Fibroblast of mammary gland (primary cell): ENCODE data around the gene ADAP2.

Experiments
- DNase-seq: peaks from one replicate; pipeline ENCODE4 v3.0.0-alpha.2; 2010; ENCODE audit warnings: low read depth
- H3K4me3 ChIP-seq: 2 replicates; pipeline ENCODE4 v1.5.1; 2011; ENCODE audit warnings: low read depth, mild to moderate bottlenecking, low read length, moderate library complexity; ENCODE audit not compliant: control insufficient read depth
- TF ChIP-seq, protein P1 (sequence below): conservative IDR thresholded peaks from 2 replicates; pipeline ENCODE4 v1.5.1; 2011; ENCODE audit warnings: low read depth, low read length, inconsistent platforms; ENCODE audit not compliant: control insufficient read depth, insufficient read depth

Gene ADAP2

GRCh38 chr17:30990458-30990857, 68.7 kb downstream of the ADAP2 start:
- no peak for DNase-seq
- H3K4me3 ChIP-seq, result no peak overlapping the region
- TF ChIP-seq, protein P1, sequence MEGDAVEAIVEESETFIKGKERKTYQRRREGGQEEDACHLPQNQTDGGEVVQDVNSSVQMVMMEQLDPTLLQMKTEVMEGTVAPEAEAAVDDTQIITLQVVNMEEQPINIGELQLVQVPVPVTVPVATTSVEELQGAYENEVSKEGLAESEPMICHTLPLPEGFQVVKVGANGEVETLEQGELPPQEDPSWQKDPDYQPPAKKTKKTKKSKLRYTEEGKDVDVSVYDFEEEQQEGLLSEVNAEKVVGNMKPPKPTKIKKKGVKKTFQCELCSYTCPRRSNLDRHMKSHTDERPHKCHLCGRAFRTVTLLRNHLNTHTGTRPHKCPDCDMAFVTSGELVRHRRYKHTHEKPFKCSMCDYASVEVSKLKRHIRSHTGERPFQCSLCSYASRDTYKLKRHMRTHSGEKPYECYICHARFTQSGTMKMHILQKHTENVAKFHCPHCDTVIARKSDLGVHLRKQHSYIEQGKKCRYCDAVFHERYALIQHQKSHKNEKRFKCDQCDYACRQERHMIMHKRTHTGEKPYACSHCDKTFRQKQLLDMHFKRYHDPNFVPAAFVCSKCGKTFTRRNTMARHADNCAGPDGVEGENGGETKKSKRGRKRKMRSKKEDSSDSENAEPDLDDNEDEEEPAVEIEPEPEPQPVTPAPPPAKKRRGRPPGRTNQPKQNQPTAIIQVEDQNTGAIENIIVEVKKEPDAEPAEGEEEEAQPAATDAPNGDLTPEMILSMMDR, result no peak

DNA sequence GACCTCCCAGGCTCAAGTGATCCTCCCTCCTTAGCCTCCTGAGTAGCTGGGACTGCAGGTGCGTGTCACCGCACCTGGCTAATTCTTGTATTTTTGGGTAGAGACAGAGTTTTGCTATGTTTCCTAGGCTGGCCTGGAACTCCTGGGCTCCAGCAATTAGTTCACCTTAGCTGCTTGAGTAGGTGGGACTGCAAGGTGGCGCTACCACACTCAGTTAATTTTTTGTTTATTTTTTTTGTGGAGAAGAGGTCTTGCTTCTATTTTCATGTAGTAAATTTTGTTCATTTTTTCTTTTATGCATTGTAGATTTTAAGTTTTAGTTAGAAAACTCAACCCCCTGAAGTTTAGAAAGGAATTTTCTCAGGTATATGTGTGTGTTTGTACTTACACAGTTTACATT, 70.8 kb downstream of the ADAP2 start:
- no peak overlapping the region for H3K4me3 ChIP-seq
- TF ChIP-seq, protein P1, result no peak
- DNase-seq, result no peak

GRCh38 chr17:30995347-30995746, 73.6 kb downstream of the ADAP2 start:
- TF ChIP-seq, protein P1, result no peak
- no peak for DNase-seq
- no peak overlapping the region for H3K4me3 ChIP-seq

DNA sequence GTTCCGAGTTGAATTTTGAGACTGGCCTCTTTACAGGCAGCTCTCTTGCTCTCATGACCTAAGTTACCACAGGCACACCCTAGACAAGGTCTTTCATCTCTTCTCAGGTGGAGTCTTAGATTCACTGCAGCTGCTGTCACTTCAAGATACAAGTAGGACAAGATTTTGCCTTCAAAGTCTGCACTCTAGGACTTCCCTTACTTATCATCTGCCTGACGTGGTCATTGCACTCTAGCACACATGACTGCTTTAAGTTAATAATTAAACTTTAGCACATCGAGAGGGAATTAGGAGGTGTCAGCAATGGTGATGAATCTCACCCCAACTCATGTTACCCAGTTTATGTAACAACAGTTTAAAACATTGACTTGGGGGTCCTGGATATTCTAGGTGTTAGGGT, 74.7 kb downstream of the ADAP2 start:
- DNase-seq, result no peak
- TF ChIP-seq, protein P1, result no peak
- H3K4me3 ChIP-seq, result no peak overlapping the region

DNA sequence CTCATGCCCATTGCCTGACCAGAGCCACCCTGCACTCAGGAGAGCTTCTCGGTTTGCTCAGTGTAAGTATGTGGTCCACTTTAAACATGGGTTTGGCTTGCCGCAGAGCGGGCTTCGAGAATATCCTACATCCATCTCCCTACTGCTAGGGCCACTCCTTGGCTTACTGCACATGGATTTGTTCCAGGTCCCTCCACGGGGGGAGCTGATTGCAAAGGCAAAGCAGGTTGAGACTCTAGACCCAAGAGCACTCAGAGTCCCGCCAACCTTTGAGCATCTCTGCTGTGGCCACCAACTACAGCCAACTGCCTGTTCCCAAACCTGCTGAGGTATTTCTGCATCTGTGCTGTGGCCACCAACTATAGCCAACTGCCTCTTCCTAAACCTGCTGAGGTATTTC, 75.5 kb downstream of the ADAP2 start:
- no peak for DNase-seq
- TF ChIP-seq, protein P1, result no peak
- no peak overlapping the region for H3K4me3 ChIP-seq

DNA sequence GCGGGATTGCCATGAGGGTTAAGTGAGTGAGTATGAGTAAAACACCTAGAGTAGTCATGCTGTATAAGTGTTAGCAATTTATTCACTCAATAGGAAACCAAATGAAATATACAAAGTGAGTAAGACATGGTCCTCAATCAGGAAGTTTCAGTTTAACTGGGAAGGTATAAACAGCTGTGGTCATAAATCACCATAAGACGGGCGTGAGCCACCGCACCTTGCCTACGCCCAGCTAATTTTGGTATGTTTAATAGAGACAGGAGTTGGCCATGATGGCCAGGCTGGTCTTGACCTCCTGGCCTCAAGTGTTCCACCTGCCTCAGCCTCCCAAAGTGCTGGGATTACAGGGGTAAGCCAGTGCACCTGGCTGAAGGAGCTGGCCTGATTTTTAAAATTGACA, 76.1 kb downstream of the ADAP2 start:
- TF ChIP-seq, protein P1, result no peak
- DNase-seq, result no peak
- H3K4me3 ChIP-seq, result no peak overlapping the region

DNA sequence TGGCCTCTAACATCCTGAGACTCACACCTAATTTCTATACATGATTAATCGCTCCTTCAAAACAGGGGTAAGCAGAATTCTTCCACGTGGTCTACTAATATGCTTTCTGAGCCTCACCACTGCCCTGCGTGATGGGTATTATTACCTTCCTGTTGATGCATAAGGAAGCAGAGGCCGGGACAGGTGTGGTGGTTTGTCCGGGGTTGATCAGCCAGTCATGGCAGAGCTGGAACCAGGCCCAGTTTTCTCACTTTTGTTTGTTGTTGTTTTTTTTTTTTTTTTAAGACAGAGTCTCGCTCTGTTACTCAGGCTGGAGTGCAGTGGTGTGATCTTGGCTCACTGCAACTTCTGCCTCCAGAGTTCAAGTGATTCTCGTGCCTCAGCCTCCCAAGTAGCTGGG, 80.3 kb downstream of the ADAP2 start:
- no peak for DNase-seq
- no peak overlapping the region for H3K4me3 ChIP-seq

More for the DNA sequence above, 80.3 kb downstream of the ADAP2 start:
- TF ChIP-seq, protein P1, result no peak
